HG03280 (cell line): ENCODE data around the gene TTC34.

ENCODE experiments used
- ATAC-seq: cut with Tn5 transposase; IDR thresholded peaks from one replicate; pipeline ENCODE4 v1.9.1; 2021; ENCODE audit warnings: mild to moderate bottlenecking, moderate library complexity; ENCODE audit not compliant: unreplicated experiment

Gene TTC34

DNA sequence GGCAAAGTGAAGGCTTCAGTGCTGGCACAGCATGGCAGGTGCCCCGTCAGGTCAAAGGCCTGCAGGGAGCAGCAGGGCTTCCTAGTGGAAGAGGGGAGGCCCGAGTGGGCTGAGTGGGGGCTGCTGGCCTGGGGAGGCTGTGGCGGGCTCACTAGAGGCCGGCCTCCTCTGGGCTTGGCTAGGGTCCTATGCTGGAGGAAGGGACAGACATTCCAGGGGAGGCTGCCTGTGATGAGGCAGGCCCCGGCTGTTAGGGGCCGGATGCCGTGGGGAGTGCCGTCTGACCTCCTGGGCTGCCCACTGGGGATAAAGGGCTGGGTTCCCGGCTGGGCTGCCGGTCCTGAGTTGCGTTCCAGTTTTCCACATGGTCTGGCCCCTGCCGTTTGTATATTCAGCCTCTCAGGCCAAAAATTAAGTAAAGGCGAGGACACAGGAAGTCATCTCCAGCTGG lies 193.8 kb downstream of the TTC34 start:
- no peak for ATAC-seq

DNA sequence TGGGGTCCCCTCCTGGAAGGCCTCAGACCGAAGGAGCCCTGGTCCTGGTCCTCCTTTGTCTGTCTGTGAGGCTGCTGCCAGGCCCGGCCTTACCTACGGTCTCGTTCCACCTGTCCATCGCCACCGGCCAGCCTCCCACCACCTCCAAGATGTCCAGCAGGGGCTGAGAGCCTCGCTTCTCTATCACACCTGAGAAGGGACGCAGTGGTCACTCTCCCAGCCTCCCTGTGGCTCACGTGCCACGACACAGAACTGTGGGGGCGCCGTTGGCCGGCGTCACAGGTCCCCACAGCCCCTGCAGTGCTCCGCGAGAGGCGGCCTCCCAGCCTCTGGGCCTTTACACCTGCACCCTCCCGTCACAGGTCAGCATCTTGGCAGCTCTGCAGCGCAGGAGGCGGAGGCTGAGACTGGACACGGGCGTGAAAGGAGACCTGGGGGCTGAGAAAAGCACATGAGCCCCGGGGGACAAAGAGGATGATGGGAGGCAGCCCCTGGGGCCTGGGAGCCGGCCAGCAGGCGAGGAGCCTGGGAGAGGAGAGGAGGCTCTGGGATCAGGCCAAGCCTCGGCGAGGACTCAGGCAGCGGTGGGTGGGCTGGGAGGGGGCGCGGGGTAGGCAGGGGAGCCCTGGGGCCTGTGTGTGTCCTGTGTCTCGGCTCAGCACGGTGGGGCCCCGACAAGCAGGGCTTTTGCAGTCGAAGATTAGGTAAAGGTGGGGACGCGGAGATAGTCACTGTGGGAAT lies 194.4 kb downstream of the TTC34 start:
- no peak for ATAC-seq

DNA sequence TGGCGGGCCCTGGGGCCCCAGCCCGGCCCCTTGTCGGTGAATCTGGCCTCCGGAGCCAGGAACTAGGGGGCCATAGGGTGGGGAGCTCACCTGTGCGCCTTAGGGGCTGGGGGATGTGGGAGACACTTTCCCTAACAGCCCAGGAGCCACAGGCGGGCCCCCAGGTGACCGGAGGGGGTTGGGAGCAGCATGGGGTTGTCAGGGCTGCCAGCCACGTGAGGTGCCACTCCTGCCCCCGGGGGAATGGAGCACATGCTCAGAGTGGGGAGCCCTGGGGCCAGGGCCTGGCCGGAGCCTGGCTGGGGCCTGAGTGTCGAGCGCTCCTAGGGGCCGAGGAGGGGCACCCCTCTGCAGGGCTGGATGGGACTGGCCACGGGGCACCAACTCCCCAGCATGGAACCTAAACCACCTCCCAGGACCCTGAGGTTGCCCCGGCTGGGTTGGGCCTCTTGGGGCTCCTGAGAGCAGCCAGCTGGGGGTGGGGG lies 195.1 kb downstream of the TTC34 start:
- ATAC-seq, result no peak

DNA sequence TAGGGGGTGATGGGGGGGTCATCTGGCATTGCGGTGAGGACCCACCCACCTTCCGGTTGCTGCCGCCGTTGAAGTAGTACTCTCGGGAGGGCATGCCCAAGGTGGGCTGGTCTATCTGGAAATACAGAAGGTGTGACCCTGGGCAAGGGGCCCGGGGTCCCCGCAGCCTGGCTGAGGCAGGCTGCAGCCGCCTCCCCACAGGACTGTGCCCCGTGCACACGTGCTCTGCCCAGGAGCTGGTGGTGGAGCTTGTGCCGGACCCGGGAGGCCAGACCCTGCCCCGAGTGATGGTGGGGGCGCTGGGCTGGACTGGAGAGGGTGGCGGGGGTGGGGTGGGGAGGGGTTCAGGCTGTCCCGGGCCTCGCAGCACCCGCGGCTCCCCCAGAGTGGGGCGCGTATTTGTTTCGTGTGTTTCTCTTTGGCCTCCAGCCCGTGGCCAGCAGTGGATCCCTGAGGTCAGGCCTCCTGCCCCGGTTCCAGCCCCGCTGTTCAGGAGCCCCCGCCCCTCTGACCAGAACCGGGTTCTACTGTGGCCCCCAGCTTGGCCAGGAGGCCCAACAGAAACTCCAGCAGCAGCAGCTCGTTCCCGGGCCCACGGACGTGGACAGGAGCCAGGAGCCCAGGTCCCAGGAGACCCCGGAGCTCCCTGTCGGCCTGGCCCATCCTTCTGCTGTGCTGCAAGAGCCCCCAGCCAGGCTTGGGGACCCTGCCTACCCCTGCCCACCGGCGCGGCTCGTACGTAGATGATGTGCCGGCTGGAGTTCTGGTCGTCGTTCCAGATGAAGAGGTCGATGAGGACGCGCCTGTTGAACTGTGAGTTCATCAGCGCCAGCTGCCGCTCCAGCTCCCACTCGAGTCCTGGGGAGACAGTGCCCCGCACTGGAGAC lies 195.7 kb downstream of the TTC34 start:
- no peak for ATAC-seq

DNA sequence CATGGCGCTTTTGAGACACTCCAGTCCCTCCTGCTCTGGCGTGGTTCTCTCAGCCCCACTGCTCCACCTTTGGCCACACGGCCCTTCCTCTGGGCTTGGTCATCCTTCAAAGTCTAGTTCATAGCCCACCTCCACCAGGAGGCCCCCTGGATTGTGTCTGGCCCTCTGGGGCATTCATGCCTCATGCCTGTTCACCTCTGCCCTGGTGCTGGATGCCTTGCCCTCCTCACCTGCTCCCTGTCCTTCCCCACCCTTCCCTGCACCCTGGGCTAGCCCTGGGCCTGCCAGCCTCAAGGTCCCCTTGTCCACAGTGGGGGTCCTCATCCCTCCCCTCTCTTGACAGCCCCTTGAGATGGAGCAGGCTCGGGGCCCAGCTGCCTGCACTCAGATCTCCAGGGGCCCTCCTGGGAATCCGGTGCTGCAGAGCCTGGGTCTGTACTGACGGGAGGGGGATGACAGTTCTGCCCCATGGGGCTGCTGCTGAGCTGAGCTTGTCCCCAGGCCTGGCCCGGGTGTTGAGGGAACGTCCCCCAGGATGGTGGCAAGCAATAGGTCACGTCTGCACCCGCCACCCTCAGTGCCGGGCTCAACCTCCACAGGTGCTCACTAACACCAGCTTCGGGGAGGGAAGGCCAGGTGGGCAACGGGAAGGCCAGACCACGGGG lies 196.5 kb downstream of the TTC34 start:
- no peak for ATAC-seq

DNA sequence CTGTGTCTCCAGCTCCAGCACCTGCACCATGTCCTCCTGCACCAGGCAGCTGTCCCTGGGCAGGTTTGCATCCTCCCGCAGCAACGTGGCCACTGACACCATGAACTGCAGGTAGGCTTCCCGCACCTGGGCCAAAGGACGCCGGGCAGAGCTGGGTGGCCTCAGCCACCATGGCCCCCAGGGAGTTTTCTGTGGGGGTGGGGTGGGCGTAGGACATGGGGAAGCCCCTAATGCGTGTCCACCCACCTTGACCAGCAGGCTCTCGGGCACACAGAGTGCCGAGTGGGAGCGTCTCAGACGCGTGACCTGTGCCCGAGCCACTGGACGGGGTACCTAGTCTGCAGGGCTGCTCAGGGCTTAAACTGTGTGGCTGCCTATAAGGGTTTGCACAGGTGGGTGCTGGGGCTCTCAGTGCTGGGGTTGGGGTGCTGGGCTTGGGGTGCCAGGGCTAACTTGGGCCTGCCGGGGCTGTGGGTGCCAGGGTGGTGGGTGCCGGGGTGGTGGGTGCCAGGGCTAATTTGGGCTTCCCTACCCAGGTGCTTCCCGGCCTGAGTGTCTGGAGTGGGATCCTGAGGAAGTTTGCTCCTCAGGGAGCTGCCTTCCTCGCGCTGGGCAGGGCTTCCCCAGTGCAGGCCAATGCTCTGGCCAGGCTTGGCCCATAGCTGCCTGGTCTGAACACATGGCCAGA lies 197.2 kb downstream of the TTC34 start:
- ATAC-seq, result no peak

DNA sequence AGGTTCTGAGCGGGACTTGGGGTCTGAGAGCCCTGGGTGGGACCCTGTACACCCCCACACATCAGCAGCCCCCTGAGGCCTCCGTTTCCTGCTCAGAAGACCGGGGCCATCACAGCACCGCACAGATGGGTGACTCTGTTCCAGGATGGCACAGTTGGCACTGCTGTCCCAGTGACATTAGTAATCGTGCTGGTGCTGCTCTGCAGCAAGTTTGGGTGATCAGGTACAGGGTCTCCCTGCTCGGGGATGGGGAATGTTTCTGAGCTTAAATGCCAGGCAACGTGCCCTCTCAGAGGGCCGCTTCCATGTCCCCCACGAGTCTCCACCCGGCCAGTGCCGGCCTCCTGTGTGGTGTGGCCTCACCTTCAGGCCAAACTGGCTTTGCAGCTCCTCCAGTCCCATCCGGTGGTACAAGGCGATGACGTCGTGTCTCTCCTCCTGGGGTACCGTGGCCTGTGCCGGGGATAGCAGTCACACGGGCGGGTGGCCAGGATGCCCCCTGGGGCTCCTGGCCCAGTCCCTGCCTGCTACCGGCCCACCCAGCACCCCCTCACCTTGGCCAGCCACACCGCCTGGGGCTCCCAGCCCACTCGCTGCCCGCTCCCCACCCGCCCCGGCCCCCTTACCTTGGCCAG lies 197.9 kb downstream of the TTC34 start:
- ATAC-seq, result no peak

DNA sequence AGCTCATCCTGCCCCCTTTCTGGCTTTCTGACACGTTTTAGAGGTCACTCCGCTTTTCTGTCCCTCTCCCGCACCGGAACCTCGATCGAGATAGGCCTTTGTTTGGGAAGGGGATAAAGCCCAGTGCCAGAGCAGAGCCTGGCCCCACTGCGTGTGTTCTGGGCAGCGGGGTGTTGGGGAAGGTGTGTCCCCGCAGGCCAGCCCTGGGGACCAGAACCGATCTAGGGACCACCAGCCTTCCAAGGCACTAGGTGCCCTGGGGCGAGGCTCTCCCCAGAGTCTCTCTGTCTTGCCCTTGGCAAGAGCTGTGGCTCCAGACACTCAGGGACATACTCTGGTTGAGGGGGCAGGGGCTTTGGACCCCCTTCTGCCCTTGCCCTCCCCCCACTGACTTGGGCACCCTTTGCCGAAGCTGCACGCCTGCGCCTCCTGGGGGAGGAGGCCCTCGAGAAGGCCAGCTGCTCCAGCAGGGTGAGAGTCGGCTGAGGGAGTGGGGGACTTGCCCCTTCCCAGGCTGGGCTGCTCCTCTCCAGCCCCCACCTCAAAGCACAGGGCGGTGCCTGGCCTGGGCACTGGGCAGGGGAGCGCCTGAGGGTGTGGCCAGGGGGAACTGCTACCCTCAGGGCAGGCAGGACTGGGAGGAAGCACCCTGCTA lies 198.5 kb downstream of the TTC34 start:
- ATAC-seq, result no peak

DNA sequence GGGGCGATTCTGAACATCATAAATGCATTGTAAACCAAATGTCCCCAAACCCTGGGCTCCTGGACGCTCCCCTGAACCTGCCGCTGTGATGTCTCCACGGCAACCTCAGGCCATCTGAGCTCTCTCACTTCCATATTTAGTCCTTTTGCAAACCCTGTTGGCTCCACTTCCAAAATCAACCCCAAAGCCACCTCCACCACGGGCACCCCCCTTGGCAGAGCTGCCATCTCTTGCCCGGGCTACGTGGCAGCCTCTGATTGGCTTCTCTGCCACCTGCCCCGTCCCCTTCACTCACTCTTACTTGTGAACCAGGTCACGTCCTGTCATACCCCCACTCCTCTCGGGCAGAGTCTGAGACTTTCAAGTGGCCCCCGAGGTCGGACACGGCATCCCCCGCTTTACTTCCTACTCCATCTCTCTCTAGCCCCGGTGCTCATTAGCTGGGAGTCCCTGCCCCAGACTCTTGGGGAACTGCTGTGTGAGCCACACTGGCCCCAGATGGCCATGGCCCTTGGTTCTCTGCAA lies 199.1 kb downstream of the TTC34 start:
- no peak for ATAC-seq

DNA sequence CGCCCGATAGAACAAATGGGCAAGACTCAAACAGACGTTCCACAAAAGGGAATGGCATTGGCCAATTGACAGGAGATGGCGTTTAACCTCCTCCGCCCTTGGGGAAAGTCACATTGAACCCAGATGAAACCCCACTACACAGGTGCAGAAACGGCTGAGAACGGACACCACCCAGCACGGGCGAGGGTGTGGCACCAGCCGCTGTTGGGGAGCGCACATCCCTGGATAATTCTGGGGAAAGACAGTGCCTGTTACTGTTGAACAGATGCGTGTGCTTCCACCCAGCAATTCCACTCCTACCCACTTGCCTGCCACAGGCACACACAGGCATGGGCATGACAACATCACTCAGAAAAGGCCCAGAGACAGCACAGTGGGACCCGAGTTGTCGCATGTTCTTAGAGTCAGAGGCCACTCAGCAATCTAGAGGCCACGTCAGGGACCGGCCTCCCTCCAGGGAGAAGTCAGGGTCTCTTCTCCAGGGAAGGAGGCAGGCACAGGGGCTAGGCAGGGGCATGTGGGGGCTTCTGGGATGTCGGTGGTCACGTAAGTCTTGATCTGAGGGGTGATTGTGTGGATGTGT lies 199.7 kb downstream of the TTC34 start:
- no peak for ATAC-seq

DNA sequence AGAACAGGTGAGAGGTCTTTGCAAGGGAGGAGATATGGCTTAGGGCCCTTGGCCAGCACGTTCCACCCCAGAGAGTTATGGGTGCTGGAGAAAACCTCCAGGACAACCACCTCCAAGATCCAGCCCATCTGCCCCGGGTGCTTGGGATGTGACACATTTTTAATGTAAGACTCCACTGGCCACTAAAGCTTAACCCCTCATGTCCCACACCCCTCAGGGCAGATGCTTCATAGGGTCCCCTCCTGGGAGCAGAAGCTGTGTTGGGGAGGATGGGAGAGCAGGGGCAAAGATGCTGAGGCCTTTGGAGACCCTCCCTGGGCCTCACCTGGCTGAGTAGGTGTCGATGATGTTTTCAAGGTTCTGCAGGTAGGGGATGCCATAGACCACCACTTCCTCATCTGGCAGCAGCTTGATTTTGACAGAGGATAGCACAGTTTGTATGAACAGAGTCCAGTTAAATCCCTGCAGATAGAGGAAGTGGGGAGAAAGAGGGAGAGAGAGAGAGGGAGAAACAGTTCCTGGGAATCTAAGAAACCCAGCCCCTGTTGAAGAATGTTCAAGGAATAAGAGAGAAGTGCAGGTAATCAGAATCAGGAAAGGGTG lies 203.1 kb downstream of the TTC34 start:
- no peak for ATAC-seq

DNA sequence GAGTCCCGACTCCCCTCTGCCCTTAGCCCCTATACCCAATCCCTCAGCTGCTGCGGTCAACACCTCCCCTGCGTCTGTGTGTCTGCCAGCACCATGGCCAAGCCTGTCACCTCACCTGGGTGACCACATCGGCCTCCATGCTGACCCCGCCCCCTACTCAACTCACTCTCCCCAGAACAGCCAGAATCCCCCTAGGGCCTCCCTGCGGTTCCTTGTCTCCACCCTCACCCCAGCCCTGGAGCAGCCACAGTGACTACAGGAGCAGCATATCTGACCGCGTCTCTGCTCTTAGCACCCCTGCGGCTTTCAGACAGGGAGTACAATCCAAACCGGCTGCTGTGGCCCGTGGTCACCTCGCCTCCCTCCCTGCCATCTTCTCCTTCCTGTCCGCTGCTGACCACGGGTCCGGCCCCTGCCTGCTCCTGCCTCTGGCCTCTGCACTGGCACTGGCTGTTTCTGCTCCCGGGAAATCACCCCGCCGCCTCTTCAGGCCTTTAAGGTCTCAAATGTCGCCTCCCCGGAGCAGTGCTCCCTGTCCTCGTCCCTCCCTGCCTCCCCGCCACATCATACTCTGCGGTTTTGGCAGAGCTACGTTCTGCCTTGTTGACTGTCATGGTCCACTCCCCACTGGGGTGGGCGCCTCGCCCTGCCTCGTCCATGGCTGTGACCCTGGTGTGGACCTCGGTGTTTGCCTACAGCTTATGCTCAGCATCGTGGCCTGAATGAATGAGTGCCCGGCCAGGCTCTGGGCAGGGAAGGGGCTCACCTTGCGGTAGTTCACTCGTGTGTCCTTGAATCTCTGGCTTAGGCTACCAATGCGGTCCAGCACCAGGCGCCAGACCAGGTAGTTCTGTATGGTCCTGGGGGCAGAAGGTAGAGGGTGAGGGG lies 203.8 kb downstream of the TTC34 start:
- no peak for ATAC-seq

DNA sequence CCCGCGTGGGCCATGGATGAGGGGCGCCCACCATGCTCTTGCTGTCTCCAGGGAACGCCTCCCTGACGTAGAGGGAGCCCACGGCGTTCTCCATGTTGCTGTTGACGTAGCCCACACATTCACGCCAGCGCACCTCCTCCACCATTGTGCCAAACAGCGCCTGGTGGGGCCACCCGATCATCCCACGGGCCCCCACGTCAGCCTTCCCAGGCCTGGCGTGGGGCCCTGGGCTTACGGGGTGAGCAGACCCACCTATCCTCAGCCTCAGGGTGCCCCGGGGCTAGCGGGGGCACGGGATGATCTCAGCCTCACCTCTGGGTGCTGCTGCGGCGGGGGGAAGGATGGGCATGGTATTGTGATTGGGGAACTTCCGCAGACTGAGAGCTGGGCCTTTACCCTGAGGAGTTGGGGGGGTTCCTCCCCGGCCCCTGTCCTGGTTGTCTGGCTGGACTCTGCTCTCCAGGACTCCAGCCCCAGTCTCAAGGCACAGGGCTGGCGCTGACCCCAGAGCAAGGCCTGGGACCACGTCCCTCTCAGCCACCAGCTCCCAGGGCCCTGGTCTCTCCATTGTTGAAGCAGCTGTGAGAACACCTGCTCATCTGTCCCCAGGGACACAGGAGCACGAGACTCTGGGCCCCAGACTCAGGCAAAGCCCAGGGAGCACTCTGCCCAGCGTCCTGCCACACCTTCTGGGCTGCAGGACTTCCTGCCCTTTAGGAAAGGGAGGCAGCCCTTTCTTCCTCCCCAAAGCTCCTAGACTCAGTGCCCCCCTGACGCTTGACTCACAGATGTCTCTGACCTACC lies 204.8 kb downstream of the TTC34 start:
- ATAC-seq, result no peak

DNA sequence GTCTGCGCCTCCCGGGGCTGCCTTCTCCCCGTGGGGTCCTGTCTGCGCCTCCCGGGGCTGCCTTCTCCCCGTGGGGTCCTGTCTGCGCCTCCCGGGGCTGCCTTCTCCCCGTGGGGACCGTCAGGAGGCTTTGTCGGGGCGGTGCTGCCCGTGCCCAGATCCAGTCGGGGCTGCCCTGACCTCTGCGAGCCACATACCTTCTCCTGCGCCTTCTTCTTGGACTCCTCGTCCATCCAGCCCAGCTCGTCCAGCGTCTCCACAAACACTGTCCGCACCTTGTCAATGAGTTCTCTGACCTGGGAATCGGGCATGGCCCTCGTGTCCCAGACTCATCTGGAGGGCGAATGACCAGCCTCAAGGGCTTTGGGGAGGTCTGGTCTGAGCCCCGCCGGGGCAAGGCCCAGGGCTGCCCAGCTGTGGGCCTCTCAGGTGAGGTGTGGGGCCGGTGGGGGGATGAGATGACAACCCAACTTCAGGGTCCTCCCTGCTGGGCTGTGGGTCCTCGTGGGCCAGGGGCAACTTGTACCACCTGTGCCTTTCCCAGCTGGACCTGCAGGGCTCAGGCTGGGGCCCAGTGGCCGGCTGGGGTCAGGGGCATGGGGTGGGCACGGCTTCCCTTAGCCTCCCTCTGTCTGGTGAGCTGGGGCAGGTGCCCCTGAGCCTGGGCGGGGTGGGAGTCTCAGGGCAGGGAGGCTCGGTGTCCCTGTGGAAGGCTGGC lies 205.5 kb downstream of the TTC34 start:
- no peak for ATAC-seq

DNA sequence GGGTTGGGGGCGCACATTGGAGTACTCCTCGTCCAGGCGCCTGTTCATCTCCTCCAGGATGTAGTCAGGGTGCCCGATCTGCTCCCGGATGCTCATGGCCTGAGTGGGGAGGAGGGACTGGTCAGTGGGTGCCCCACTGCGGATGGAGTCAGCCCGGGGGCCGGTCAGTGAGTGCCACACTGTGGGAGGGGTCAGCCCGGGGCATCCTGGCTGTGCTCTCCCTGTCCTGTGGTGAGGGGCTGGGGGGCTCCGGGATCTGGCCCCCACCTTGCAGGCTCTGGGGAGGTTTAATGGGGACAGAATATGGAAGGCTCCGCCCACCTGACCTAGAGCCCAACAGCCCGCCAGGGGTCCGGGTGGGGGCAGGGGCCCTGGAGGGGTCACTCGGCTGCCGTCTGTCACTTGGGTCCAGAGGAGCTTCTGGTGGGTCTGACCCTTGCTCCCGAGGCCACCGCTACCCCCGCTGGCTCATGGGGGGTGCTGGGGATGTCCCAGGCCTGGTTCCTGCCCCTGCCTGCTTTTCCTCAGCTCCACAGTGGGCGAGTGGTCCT lies 206.2 kb downstream of the TTC34 start:
- ATAC-seq, result no peak

DNA sequence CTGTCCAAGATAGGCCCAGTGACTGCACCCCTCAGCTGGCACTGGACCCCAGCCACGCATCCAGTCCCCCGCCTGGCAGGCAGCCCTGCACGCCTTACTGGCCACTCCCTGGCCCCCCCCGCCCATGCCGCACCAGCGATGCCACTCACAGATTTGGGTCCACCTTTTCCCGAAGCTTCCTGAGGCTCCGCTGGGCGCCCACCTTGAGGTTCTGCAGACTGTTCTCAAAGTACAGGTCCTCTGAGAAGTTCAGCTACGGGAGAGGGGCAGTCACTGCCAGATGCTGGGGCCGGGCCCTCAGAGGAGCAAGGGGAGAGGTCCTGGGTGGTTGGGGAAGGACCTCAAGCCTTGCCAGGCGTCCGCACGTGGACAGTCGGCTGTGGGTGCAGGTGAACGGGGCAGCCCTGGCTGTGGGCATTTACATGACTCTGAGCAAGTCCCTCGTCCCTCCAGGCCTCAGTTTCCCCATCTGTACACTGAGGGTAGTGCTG lies 206.8 kb downstream of the TTC34 start:
- no peak for ATAC-seq
